Erythroblast (primary cell): ENCODE data around the gene TBC1D9B.

Source experiments
- GATA1 ChIP-seq: IDR thresholded peaks from 2 replicates; pipeline ENCODE4 v1.6.1; 2011; ENCODE audit warnings: low read depth, mild to moderate bottlenecking, control low read depth, low read length, moderate library complexity
- POLR2A ChIP-seq: IDR thresholded peaks from 2 replicates; pipeline ENCODE4 v1.6.1; 2011; ENCODE audit warnings: mild to moderate bottlenecking, low read length

DNA sequence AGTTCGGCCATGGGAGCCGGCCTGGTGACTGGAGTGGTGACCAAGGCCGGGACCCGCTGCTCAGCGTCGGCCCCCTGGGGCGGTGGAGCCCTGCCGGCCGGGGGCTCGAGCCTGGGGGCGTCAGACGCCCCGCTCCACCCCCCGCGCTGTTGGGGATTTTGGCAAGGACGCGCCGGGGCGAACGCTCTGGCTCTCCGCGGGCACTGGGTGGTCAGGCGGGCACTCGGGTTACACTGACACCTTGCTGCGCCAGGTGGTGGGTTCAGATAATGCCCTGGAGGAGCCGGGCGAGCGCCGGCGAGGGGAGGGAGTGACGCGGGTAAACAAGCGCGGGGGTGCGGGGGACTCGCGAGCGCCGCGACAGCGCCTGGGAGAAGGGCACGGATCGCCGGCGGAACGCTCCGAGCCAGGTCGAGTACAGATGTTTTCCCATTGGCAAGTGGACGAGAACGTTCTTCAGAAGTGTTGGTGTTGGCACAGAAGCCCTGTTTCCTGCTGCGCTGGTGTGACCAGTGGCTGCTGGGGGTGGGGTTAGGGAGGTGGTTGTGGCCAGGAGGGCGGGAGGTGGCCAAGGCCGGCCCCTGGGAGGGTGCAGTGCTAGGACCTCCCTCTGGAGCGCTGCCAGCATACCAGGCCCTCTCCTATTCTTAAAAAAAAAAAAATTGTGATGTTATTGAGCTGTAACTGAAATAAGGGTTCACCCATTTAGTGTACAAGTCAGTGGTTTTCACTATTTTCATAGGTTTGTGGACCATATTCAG, 86.2 kb downstream of the TBC1D9B start:
- no peak for TF ChIP-seq POLR2A
- no peak for TF ChIP-seq GATA1
